ENCODE data around the gene MORN1. TPM values are rescaled to one million over a fixed set of nuclear protein-coding genes. Genes with fewer than 3 reads are reported as not detected.

MORN1 gene
- polyA plus RNA-seq, 3 donors, result 9.1 to 9.5 (median 9.2) TPM

DNA sequence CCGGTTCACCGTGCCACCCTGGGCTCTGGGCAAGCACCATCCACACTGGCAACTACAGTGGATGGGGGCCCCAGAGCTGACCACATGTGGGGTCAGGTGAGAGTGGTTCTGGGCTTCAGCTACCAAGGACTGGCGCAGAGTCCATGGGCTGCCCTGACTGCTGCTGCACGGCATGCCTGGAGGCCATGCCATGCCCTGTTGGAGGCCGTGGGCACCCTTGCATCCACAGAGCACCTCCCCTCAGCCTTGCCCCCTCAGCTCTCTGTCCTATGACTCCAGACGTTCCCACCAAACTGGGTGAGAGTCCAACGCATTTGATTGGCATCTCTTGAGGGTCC is 15.5 kb downstream of the MORN1 start:
- no peak for DNase-seq (ENCODE audit: low read depth in 3 of 3, low spot score in 2 of 3)

DNA sequence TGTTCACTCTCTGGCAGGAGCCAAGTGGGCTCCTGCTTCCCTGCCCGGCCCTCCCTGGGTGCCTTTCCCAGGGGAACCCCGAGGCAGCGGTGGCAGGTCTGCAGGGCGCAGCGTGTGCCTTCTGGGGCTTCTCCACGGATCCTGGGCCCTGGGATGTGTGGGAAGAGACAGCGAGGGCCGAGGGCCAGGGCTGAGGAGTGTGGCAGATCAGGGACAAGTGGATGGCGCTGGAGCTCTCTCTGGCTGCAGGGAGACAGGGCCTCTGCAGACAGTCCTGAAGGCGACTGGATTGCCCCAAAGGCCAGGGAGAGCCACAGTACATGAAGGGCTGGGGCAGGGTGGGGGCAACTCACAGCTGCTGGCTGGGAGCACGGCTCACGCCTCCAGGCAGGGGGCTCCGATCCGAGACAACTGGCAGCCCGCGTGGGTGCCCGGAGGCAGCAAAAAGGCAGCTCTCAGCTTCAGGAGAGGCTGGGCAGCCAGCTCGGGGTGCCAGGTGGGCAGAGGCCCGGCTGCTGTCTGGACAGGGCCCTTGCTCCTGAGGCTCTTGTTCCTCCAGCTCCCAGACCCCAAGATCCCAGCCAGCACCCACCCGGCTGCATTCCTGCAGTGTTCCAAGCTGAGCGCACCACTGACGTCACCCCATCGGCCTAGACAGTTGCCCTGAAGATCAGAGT is 16.0 kb downstream of the MORN1 start:
- DNase-seq (ENCODE audit: low read depth in 3 of 3, low spot score in 2 of 3), result no peak

DNA sequence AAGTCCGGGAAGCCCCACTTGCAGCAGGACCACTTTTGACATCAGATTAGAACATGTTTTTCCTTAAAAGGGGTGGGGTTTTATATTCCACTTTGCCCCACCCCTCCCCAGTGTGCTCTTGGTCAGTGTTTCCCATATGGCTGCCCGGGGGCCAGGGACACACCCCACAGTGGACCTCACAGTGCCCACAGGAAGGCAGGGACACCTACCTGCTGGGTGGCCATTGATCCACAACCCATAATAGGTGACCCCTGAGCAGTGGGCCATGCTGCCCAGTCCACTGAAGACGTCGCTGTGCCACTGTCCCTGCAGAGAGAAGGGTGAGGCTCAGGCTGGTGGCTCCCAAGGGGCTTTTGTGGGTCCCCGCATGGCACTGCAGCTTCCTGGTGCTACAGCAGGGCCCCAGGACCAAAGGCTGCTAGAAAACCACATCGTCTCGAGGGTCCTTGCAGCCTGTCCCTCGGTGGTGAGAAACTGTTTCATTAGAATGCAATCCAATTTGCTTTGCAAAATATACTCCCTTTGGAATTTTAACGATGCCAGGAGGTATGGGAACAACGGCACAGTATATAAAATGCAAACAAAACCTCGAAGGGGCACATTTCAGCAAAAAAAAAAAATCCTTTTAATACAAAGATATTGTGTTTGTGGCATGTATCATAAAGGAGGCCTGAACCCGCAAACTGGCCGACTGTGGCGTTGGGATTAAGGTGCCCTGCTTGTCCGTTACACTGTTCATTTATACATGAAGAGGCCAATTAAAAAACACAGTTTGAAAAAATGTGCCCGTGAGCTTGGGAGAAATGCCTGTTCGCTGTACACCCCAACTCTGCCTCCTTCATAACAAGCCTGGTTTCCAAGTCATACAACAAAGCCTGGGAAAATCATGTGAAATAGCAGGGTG is 16.9 kb downstream of the MORN1 start:
- no peak for DNase-seq (ENCODE audit: low read depth in 3 of 3, low spot score in 2 of 3)

DNA sequence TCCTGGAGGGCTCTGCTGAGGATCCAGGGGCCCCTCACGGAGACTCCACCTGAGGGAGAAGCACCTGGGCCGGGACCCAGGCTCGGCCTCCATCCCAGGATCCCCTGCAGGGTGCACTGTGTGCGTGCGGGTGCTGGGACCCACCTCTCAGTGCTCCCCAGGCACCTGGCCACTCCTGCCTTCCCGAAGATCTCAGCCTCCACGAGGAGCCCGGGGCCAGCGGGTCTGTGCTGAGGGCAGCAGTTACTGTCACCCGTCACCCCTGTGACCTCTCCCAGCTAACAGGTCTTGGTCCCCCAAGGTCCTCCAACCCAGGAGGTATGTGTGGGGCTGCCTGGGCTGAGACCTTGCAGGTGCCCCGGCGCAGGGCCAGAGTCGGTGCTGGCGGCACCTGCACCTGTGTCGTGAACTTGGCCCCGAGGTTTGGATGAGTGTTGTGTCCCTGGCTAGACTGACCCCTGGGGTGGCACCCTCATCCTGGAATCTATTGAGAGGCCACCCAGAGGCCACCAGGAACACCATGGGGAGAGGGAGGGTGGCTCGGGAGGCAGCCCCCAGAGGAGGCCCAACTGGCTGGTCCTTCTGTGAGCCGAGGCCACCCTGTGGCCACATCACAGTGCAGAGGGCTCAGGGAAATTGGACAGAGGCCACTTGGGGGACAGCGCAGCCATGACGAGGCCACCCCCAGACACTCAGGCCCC is 17.7 kb downstream of the MORN1 start:
- no peak for DNase-seq (ENCODE audit: low read depth in 3 of 3, low spot score in 2 of 3)

DNA sequence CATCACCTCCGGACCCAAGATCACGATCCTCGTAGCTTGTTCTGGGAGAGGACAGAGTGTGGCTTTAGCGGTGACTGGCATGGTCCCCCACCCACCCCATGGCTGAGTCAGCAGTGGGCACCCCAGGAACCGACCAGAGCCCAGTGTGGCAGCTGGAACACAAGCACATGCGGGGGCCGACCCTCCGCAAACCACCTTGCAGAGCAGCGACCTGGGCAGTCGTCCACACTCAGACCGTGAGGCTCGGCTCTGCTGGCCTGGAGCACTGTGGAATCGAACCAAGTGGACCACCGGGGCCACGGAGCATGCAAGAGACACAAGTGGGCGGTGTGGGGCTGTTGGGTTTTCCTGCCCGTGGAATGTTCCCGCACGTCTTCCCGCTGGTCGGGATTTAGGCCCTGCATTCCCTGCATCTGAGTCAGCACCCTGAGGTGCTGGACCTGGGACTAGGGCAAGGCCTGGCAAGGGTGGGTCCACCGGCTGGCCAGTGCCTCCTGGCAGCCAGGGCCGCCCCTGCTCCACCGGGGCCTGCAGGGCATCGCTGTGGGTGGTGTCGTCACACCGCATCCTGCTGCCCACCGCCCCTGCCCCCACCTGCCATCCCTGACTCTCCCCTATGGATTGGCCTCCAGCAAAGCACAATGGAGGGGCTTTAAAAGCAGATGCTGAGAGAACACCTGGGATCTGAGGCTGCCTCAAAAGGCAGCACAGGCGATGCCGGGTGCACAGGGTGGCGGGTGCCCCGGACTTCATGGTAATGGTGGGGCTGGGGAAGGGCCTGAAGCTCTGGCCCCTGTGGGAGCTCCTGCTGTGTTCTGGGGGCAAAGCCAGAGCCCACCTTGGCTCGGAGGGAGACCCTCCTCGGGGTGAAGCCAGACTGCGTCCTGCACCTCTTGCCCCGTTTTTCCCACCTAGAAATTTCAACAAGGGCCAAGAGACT is 18.5 kb downstream of the MORN1 start:
- no peak for DNase-seq (ENCODE audit: low read depth in 3 of 3, low spot score in 2 of 3)

DNA sequence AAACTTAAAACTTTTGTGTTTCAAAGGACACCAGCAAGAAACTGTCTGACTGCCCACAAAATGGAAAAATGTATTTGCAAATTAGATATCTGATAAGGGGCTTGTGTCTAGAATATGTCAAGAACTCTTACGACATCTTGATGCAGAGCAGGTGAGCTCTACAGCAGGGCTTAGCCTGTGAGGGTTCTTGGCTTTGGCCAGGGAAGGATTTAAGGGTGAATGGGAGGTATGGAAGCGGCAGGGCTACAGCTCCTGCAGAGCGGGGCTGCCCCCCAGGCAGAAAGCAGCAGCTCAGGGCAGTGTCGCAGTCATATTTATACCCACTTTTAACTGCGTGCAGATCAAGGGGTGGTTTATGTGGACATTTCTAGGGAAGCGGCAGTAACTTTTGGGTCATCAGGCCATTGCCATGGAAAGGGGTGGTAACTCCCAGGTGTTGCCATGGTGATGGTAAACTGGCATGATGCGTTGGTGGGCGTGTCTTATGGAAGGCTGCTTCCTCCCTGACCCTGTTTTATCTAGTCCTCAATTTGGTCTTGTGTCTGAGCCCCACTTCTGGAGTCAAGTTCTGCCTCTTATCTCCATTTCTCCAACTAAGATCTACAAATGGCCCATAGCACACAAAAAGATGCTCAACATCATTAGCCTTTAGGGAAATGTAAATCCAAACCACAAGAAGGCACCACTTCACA is 23.2 kb downstream of the MORN1 start:
- no peak for DNase-seq (ENCODE audit: low read depth in 3 of 3, low spot score in 2 of 3)

DNA sequence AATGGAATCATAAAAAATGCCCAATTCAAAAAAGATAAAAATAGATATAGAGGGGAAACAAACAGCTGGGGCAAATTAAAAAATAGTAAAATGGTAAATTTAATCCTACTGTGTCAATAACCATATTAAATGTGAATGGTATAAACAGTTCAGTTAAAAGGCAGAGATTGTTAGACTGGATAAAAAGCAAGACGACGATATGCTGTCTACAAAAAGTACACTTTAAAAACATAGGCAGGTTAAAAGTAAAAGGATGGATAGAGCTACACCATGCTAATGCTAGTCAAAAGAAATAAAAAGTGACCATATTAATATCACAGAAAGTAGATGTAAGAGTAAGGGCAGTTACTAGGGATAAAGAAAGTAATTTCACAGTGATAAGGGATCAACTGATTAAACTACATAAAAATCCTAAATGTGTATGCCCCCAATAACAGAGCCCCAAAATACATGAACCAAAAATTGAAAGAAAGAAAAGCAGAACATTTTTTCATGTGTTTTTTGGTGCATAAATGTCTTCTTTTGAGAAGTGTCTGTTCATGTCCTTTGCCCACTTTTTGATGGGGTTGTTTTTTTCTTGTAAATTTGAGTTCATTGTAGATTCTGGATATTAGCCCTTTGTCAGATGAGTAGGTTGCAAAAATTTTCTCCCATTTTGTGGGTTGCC is 27.4 kb downstream of the MORN1 start:
- no peak for DNase-seq (ENCODE audit: low read depth in 3 of 3, low spot score in 2 of 3)

DNA sequence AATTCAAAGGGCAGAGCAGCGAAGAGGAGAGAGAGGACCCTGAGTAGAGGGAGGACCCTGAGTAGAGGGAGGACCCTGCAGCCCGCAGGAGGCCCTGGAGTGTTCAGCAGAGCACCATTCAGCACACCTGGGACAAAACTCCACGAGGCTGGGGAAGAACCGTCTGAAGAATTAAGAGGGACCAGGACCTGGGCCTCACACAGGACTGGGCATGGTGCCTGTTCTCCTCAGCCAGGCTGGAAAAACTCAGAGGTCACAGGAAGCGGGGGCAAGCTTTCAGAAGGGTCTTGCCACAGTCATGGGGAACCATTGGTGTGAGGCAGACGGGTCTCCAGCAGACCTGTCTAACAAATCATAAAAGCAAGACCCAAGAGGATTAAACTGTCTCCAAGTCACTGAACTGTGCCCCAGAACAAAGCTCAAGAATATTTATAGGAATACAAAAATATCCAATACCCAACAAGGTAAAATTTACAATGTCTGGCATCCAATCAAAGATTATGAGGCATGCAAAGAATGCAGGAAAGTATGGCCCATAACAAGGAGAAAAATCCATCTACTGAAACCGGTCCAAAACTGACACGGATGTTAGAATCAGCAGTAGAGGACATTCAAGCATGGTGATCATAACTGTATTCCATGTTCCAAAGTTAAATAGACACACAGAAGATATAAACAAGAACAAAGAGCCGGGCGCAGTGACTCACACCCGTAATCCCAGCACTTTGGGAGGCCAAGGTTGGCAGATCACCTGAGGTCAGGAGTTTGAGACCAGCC is 30.6 kb downstream of the MORN1 start:
- DNase-seq (ENCODE audit: low read depth in 3 of 3, low spot score in 2 of 3), result no peak

DNA sequence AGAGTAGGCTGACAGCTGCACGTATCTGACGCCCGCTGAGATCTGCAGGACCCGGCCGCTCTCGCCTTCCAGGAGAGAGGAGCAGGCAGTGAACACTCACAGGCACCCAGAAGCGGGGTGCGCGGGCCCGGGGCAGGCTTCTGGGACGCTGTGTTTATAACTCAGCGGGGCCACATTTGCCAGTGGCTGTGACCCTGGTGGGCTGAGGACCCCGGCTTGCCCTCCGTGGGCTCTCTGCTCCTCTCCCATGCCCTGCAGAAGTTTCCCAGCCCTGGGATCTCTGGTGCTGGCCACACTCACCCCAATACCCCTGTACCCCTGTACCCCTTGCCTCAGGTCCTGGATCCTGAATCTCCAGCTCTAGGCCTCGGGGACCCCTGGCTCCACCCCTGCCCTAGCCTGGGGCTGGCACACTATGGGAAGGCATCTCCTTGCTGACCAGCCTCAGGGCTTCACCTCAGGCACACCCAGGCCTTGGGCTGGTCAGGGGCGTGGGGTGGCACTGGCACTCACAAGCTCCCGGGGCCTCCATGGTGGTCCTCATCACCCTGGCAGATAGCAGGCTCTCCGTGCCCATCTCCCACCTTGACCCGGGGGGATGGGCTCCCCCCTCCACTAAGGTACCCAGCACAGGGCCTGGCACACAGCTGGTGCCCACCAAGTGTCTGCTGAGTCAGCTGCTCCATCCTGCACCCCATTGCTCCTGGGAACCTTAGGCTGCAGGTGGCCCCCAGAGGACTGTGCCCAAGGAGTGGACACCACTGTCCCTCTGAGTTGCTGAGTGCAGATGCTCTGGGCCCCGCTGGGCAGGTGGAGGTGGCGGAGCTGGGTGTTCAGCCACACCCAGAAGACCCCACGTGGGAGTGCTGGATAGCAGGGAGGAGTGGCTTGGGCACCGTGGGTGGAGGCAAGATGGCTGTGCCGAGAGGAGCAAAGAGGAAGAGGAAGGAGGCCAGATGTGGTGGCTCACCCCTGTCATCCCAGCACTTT is 32.4 kb downstream of the MORN1 start:
- DNase-seq (ENCODE audit: low read depth in 3 of 3, low spot score in 2 of 3), result no peak

DNA sequence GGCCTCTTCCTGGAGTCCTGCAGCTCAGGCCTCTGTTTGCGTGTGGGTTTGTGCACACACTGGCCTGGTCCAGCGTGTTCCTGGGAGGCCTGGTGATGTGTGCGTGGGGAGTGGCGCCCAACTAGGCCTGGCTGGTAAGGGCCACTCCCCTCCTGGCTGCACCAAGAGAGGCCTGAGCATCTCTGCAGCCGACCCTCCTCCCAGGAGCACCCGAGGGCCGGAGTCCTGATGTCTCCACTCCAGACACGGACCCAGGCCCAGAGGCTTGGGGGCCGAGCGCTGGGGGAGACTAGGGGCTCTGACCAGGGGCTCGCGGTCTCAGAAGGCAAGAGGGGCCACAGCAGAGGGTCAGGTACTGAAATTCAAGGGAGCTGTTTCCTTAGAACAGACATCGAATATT is 33.3 kb downstream of the MORN1 start:
- DNase-seq (ENCODE audit: low read depth in 3 of 3, low spot score in 2 of 3), result no peak

DNA sequence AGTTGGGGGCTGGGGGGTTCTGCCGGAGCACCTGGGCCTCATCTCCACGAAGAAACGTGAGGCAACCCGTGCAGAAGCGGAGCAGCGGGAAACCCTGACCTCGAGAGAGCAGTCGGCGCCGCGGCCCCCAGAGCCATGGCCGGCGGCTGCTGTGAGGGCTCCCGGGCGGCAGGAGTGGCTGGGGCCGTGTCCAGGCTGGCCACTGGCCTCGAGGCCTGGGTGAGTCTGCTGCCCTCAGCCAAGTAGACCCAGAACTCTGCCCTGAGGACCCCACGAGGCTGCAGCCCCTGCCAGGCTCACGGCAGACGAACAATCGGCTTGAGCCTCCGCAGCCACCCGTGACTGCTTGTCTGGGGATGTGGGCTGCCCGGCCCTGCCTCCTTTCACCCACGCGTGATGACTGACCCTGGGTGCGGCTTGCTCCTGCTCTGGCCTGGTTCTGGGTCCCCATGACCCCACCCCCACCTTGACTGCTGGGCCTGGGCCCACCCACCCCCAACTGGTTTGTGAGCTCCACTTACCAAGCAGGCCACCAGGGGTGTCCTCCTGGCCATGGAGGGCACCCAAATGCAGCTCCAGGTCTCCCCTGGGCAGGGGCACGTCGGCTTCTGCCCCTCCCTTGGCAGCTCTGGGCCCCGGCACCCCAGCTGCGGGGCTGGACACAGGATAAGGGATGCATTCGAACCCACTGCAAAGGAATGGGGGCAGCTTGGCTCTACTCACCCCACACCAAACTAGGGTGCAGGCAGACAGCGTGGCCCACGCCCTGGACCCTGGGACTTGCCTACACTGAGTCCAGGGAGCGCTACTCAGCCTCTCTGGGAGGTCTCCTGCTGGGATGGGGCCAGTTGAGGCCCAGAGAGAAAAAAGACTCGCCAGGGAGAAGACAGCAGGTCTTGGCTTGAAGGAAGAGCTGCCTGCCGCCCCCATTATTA is 34.2 kb downstream of the MORN1 start:
- no peak for DNase-seq (ENCODE audit: low read depth in 3 of 3, low spot score in 2 of 3)

DNA sequence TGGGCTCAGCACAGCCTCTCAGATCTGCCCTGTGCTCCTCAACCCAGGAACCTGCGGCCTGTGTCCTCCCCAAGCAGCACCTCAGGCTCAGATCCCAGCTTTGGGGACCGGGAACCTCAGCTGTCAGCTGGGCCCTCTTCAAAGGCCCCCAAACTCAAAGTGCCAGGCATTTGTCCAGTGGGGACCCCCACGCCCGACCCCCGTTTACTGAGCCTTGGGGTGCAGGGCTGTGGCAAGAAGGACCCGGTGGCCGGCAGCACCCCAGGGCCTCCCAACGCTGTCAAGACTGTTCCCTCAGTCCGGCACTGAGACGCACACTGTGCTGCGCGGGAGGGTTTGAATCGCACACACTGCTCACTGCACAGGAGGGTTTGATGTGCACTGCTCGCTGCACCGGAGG is 35.0 kb downstream of the MORN1 start:
- no peak for DNase-seq (ENCODE audit: low read depth in 3 of 3, low spot score in 2 of 3)

DNA sequence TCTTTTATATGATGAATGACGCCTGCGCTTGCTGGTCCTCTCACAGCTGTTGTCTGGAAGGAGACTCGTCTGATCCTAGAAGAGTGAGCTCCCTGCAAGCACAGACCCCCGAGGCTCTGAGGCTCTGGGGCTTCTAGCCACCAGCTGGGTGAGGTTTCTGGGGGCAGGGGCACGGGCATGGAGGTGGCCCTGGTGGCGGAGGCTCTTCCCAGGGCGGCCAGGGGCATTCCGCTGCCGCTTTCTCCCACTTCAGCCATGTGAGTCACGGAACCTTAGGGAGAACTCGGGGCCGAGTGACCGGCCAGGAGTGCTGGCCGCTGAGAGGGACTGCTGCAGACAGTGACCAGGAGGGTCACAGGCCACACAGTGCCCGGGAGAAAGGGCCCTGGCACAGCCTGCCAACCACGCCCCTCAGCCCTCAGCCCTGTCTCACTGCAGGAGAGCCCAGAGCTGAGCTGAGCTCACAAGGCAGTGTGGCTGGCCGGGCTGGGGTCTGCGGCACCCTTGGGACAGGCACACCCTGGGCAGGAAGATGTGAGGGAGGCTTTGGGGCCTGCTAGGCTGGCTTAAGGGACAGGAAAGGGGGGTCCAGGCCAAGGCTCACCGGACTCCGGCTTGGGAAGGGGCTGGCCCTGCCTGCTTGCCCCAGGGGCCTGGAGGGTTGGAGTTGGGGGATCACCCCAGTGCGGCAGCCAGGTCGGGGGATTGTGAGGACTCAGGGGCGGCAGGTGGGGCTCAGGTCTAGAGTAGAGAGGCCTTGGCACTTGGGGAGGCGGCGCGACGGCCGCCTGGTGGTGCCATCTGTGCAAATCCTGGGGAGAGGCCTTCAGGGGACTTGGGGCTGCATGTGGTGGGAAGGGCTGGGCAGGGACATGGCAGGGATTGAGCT is 35.7 kb downstream of the MORN1 start:
- DNase-seq (ENCODE audit: low read depth in 3 of 3, low spot score in 2 of 3), result no peak

DNA sequence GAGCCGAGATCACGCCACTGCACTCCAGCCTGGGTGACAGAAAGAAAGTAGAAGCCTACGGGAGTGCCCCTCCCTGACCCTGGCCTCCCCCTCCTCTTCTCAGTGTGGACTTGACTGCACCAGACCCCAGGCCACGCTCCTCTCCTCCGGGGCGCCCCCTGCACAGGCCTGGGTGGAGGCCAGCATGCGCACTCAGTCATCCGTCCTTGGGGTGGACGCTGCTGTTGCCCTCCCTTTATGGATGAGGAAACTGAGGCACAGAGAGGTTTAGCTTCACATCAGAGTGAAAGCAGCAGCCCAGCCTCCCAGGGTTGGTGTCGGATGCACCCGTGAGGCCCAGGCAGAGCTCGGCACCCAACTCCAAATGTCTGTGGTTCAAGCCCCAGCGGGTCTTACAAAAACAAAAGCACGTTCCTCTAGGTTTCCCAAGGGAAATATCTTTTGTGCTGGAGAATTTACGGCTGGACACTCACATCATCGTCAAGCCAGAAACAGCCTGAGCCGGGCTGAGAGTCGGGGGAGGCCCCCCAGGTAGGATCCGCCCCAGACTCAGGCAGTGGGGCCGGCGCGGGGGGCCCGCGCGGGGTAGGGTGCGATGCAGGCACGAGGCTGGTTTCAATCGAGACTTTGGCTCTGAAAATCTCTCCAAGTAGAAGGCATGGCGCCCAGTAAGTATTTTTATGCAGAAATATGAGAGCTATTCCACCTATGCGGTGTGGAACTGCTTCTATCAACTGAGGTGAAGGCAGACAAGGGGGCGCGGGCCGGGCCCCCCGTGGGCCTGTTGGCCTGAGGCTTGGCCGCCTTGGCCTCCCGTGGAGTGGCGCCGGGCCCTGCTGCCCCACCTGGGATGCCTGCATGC is 36.6 kb downstream of the MORN1 start:
- DNase-seq (ENCODE audit: low read depth in 3 of 3, low spot score in 2 of 3), result no peak

All from right renal cortex interstitium (tissue), 3 donors.